Osteoblast (primary cell): ENCODE measurements around the gene ZBTB21. TPM values are rescaled to one million over a fixed set of nuclear protein-coding genes. Genes with fewer than 3 reads are reported as not detected.
"Not testable (repeated sequence)": the region's sequence is repeated elsewhere in the genome, so short reads cannot be mapped to it uniquely, and the experiment has no call there.

Experiments
- DNase-seq: peaks from one replicate; pipeline ENCODE4 v3.0.0; 2011; ENCODE audit warnings: low spot score, mixed read lengths; ENCODE audit not compliant: insufficient read length; ENCODE audit errors: missing footprints
- H2AFZ ChIP-seq: 2 replicates; pipeline ENCODE4 v1.6.0; 2011; ENCODE audit warnings: mild to moderate bottlenecking, low read length
- H3K27ac ChIP-seq: 2 replicates; pipeline ENCODE4 v1.5.1; 2011; ENCODE audit warnings: mild to moderate bottlenecking, low read depth, low read length, moderate library complexity
- H3K27me3 ChIP-seq: 2 replicates; pipeline ENCODE4 v1.6.0; 2012; ENCODE audit warnings: mild to moderate bottlenecking, control low read depth, inconsistent platforms, low read length, moderate library complexity; ENCODE audit not compliant: insufficient read depth
- H3K36me3 ChIP-seq: 2 replicates; pipeline ENCODE4 v1.5.1; 2011; ENCODE audit warnings: mild to moderate bottlenecking, low read length, control low read depth, moderate library complexity; ENCODE audit not compliant: insufficient read depth
- H3K4me1 ChIP-seq: 2 replicates; pipeline ENCODE4 v1.5.1; 2011; ENCODE audit warnings: mild to moderate bottlenecking, low read length, control low read depth, moderate library complexity; ENCODE audit not compliant: insufficient read depth
- H3K4me2 ChIP-seq: 2 replicates; pipeline ENCODE4 v1.6.0; 2011; ENCODE audit warnings: mild to moderate bottlenecking, low read length; ENCODE audit not compliant: insufficient read depth
- H3K4me3 ChIP-seq: fragments of 200-600 bp; sonication (generic); 3 replicates; pipeline ENCODE4 v1.5.1; 2012; ENCODE audit warnings: mild to moderate bottlenecking, low read length, inconsistent platforms; ENCODE audit not compliant: insufficient read depth
- H3K79me2 ChIP-seq: 2 replicates; pipeline ENCODE4 v1.6.0; 2012; ENCODE audit warnings: mild to moderate bottlenecking, low read length, control low read depth, inconsistent platforms; ENCODE audit not compliant: insufficient read depth
- H3K9me3 ChIP-seq: 2 replicates; pipeline ENCODE4 v1.5.1; 2011; ENCODE audit warnings: low read depth, low read length, control low read depth
- H4K20me1 ChIP-seq: 2 replicates; pipeline ENCODE4 v1.6.0; 2012; ENCODE audit warnings: mild to moderate bottlenecking, low read length, control low read depth; ENCODE audit not compliant: insufficient read depth
- CTCF ChIP-seq: IDR thresholded peaks from 2 replicates; pipeline ENCODE4 v1.5.1; 2011; ENCODE audit warnings: mild to moderate bottlenecking, low read depth, low read length, moderate library complexity; ENCODE audit errors: extremely low read depth
- total RNA-seq: library from RNA; depleted of rRNA; stranded (reverse); fragments of >200 nt; gene quantifications from 2 replicates; pipeline ENCODE4 v1.2.3, GENCODE V29; 2012

ZBTB21 gene
- total RNA-seq, 1 donor = 12.7 TPM

GRCh38 chr21:41962425-41962966 is 47.7 kb downstream of the ZBTB21 start:
- H3K4me3 ChIP-seq = no peak overlapping the region
- no peaks in the 10 kb centered on the region for H3K36me3 ChIP-seq
- H3K27me3 ChIP-seq = peaks cover 15% of the 10 kb centered on the region
- no peak for DNase-seq
- H4K20me1 ChIP-seq = no peaks in the 10 kb centered on the region
- H3K9me3 ChIP-seq = no peaks in the 10 kb centered on the region
- TF ChIP-seq CTCF = no peak
- H2AFZ ChIP-seq = no peak overlapping the region
- H3K79me2 ChIP-seq = no peaks in the 10 kb centered on the region
- H3K4me2 ChIP-seq = no peak overlapping the region
- H3K27ac ChIP-seq = no peak overlapping the region
- peaks cover 42% of the 10 kb centered on the region for H3K4me1 ChIP-seq

- TF ChIP-seq CTCF = no peak
- no peaks in the 10 kb centered on the region for H3K36me3 ChIP-seq
- H3K27me3 ChIP-seq = peaks cover 15% of the 10 kb centered on the region
- H3K79me2 ChIP-seq = no peaks in the 10 kb centered on the region
- H2AFZ ChIP-seq = peak overlapping the region; percentile 41
- no peaks in the 10 kb centered on the region for H4K20me1 ChIP-seq
- H3K4me1 ChIP-seq = peaks cover 50% of the 10 kb centered on the region
- peak overlapping the region; percentile 5 for H3K27ac ChIP-seq
- no peak overlapping the region for H3K4me3 ChIP-seq
- peak overlapping the region; percentile 41 for H3K4me2 ChIP-seq
- DNase-seq = no peak
- H3K9me3 ChIP-seq = no peaks in the 10 kb centered on the region
These were observed 48.4 kb downstream of the ZBTB21 start for GRCh38 chr21:41961753-41962152.

- peaks cover 15% of the 10 kb centered on the region for H3K27me3 ChIP-seq
- no peaks in the 10 kb centered on the region for H3K36me3 ChIP-seq
- peak; percentile 89 for DNase-seq
- H3K4me1 ChIP-seq = peaks cover 49% of the 10 kb centered on the region
- H3K27ac ChIP-seq = peak overlapping the region; percentile 5
- no peak for TF ChIP-seq CTCF
- H2AFZ ChIP-seq = no peak overlapping the region
- H4K20me1 ChIP-seq = no peaks in the 10 kb centered on the region
- H3K9me3 ChIP-seq = no peaks in the 10 kb centered on the region
- no peak overlapping the region for H3K4me3 ChIP-seq
- peak overlapping the region; percentile 41 for H3K4me2 ChIP-seq
- H3K79me2 ChIP-seq = no peaks in the 10 kb centered on the region
These were observed 48.9 kb downstream of the ZBTB21 start for GRCh38 chr21:41961282-41961701.

- no peak for TF ChIP-seq CTCF
- no peaks in the 10 kb centered on the region for H4K20me1 ChIP-seq
These were observed 49.8 kb downstream of the ZBTB21 start for GRCh38 chr21:41960386-41960785.

GRCh38 chr21:41959697-41960096 is 50.5 kb downstream of the ZBTB21 start:
- not testable (repeated sequence) for H4K20me1 ChIP-seq, H2AFZ ChIP-seq, H3K36me3 ChIP-seq, H3K9me3 ChIP-seq, H3K79me2 ChIP-seq, H3K4me2 ChIP-seq, DNase-seq, H3K4me3 ChIP-seq
- H3K4me1 ChIP-seq = peaks cover 41% of the 10 kb centered on the region
- H3K27ac ChIP-seq = peak overlapping the region; percentile 91
- peaks cover 12% of the 10 kb centered on the region for H3K27me3 ChIP-seq

More at GRCh38 chr21:41960386-41960785, 49.8 kb downstream of the ZBTB21 start:
- Histone ChIP-seq H3K9me3 (no peaks in the 10 kb centered on the region), H3K79me2 (no peaks in the 10 kb centered on the region), H3K36me3 (no peaks in the 10 kb centered on the region), H3K27ac (no peak overlapping the region), H3K27me3 (peaks cover 15% of the 10 kb centered on the region), H3K4me2 (no peak overlapping the region), H3K4me3 (no peak overlapping the region), H2AFZ (no peak overlapping the region), H3K4me1 (peaks cover 41% of the 10 kb centered on the region)
- no peak for DNase-seq
